Thoracic aorta (tissue), 2 donors: ENCODE data around the gene KIF18B. TPM values are rescaled to one million over a fixed set of nuclear protein-coding genes. Genes with fewer than 3 reads are reported as not detected.

Source experiments
- ATAC-seq: fragments of 150-250 bp; one replicate; pipeline ENCODE4 v1.8.0; 2017; ENCODE audit warnings: low read depth; ENCODE audit not compliant: insufficient number of reproducible peaks, low FRiP score
- DNase-seq: peaks from one replicate; pipeline ENCODE4 v3.0.0-alpha.2; 2020; ENCODE audit warnings: low spot score
- H3K27ac ChIP-seq, 2 donors: fragments of 200-600 bp; sonication (generic); 1 replicate in 1 of 2; 2 replicates in 1 of 2; pipeline ENCODE4 v1.5.1; 2016; ENCODE audit warnings: mild to moderate bottlenecking in 2 of 2, moderate library complexity in 2 of 2
- H3K27me3 ChIP-seq: fragments of 200-600 bp; sonication (generic); replicated peaks from 2 replicates; pipeline ENCODE4 v1.6.0; 2016; ENCODE audit warnings: mild to moderate bottlenecking; ENCODE audit not compliant: insufficient read depth
- H3K36me3 ChIP-seq: fragments of 200-600 bp; sonication (generic); one replicate; pipeline ENCODE4 v1.5.1; 2016
- H3K4me1 ChIP-seq, 2 donors: fragments of 200-600 bp; sonication (generic); 1 replicate in 1 of 2; 2 replicates in 1 of 2; pipeline versions ENCODE4 v1.5.1 to v1.6.0; 2016; ENCODE audit warnings: low read depth in 2 of 2, mild to moderate bottlenecking in 1 of 2; ENCODE audit not compliant: control insufficient read depth in 1 of 2
- H3K4me3 ChIP-seq: fragments of 200-600 bp; sonication (generic); 2 replicates; pipeline ENCODE4 v1.5.1; 2016; ENCODE audit warnings: mild to moderate bottlenecking
- H3K9me3 ChIP-seq: fragments of 200-600 bp; sonication (generic); 2 replicates; pipeline ENCODE4 v1.5.1; 2016
- CTCF ChIP-seq: fragments of 200-600 bp; sonication (generic); IDR thresholded peaks from one replicate; pipeline ENCODE4 v1.5.1; 2019; ENCODE audit warnings: antibody characterized with exemption
- total RNA-seq, 2 donors: library from RNA; depleted of rRNA; stranded (reverse); fragments of >200 nt; gene quantifications; one replicate each; pipeline versions ENCODE4 v1.1.0 to v1.2.3, GENCODE V29; 2016

The KIF18B gene
- total RNA-seq, 2 donors from 2014 or later, result 2.0 TPM; not detected in 1

- no peak for DNase-seq
- H3K9me3 ChIP-seq, result no peaks in the 10 kb centered on the region
- peaks cover 14 to 34% of the 10 kb centered on the region in 2 donors for H3K4me1 ChIP-seq
- no peak for TF ChIP-seq CTCF
- H3K4me3 ChIP-seq, result peak overlapping the region; percentile 71
- no peaks in the 10 kb centered on the region for H3K36me3 ChIP-seq
- no peak for ATAC-seq
- no peak overlapping the region for H3K27ac ChIP-seq
- peaks cover 18% of the 10 kb centered on the region for H3K27me3 ChIP-seq
Observed at GRCh38 chr17:44969144-44969780, 21.7 kb upstream of the KIF18B start.

DNA sequence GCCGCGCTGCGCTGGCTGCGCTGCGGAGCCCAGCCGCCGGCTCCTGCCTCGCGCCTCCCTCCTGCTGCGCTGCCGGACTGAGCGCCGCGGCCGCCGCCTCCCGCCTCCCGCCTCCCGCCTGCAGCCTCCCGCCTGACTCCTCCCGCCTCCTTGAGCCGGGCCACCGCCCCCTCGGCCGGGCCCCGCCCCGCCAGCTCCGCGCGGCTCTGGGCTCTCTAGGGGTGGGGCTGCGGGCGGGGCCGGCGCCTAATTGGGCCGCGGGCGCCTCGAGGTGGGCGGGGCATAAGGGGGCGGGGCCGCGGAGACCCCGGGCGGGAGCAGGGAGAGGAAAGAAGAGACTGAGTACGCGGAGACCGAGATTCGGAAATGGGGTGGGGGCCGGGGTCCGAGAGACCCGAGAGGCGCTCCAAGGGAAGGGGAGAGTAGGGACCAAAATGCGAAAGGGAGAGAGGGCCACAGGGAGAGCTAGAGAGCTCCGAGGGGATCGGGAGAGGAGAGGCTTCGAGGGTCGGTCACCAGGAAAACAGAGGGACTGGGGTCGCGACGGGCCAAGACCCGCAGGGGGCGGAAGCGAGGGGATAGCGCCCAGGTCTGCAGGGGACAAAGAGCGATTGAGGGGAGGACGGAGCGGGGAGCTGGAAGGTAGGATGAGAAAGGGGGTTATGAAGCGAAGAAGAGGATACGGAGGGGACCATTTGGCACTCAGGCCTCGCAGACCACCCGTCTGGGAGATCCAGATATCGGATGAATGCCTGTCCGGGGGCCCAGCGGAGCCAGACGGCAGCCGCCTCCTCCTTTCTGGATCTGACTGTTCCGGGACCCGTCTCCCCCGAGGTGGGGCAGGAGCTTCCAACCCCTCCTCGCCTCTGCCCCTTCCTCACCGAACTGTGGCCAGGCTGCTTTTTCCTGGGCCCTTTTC is 20.9 kb upstream of the KIF18B start, which contains the start of gene C1QL1:
Gene C1QL1 (minus strand): TSS at position 79 of the 919 bp plus-strand sequence. CDS start 255 bp downstream, outside the sequence.
- peak within 1 kb of the TSS in 1 of 2 donors; percentile 22 for H3K27ac ChIP-seq
- peaks cover 18% of the 10 kb centered on the region for H3K27me3 ChIP-seq
- no peak for TF ChIP-seq CTCF
- H3K36me3 ChIP-seq, result no peaks in the 10 kb centered on the region
- H3K9me3 ChIP-seq, result no peaks in the 10 kb centered on the region
- H3K4me3 ChIP-seq, result peak within 1 kb of the TSS; percentile 71
- peaks cover 14 to 34% of the 10 kb centered on the region in 2 donors for H3K4me1 ChIP-seq
- DNase-seq (peak; percentile 49), ATAC-seq (peak; percentile 64)

DNA sequence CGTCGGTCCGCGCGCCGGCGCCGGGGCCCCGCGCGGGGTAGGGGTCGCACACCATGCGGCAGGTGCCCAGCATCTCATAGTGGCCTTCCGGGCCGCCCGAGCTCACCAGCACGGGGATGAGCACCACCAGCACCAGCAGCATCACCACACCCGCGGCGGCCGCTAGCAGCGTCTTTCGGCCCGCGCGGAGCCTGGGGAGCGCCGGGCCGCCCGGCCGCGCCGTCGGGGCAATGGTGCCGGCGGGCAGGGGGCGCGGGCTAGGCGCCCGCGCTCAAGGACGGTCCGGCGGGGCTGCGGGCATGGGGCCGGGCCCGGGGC is 20.3 kb upstream of the KIF18B start:
- H3K9me3 ChIP-seq, result no peaks in the 10 kb centered on the region
- TF ChIP-seq CTCF, result no peak
- H3K4me3 ChIP-seq, result peak overlapping the region; percentile 52
- H3K27me3 ChIP-seq, result peaks cover 18% of the 10 kb centered on the region
- ATAC-seq (no peak), DNase-seq (no peak)
- H3K36me3 ChIP-seq, result no peaks in the 10 kb centered on the region
- H3K4me1 ChIP-seq, result peaks cover 14 to 33% of the 10 kb centered on the region in 2 donors
- H3K27ac ChIP-seq, result no peak overlapping the region

DNA sequence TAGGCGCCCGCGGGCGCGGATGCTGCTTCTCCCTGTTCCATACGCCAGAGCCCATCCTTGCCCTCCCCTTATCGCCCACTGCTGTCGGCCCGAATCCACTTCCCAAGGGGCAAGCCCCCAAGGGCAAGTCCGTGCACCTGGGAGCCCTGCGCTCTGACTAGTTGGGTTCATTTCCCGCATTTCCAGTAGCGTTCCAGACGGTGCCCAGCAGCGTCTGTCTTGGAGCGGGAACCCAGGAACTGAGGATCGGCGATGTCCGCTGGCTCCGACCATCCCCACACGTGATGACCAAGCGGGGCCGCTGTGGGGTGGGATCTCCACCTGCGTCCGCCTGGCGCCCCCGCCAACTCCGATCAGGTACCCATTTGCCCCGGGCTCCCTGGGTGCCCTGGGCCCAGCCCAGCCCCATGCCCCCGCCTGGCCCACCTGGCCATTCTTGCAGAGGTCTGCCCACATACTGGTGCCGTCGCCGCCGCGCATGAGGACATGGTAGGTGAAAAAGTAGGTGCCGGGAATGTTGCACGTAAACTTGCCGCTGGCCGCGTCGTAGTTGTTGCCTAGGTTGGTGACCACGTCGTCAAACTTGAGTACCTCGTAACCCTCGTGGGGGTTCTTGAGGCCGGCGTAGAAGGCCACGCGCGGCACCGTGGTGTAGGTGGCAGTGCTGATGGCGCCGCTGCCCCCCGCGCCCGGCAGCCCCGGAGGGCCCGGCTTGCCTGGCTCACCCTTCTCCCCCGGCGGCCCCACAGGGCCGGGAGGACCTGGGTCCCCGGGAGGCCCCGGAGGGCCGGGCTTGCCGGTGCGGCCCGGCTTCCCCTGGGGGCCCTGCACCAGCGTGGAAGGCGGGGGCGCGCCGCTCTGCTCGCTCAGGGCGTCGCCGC is 19.7 kb upstream of the KIF18B start:
- TF ChIP-seq CTCF, result no peak
- DNase-seq, result no peak
- Histone ChIP-seq H3K27ac (peak overlapping the region in 1 of 2 donors; percentile 22), H3K36me3 (no peaks in the 10 kb centered on the region), H3K4me1 (peaks cover 14 to 27% of the 10 kb centered on the region in 2 donors), H3K27me3 (peaks cover 18% of the 10 kb centered on the region), H3K4me3 (peak overlapping the region; percentile 52), H3K9me3 (no peaks in the 10 kb centered on the region)
- no peak for ATAC-seq
